ENCODE results near the gene BRD8. TPM values are rescaled to one million over a fixed set of nuclear protein-coding genes. Genes with fewer than 3 reads are reported as not detected.
"Not testable (repeated sequence)": the region's sequence is repeated elsewhere in the genome, so short reads cannot be mapped to it uniquely, and the experiment has no call there.

The BRD8 gene
- total RNA-seq, 1 experiment from 2014 or later: 92.1 TPM

DNA sequence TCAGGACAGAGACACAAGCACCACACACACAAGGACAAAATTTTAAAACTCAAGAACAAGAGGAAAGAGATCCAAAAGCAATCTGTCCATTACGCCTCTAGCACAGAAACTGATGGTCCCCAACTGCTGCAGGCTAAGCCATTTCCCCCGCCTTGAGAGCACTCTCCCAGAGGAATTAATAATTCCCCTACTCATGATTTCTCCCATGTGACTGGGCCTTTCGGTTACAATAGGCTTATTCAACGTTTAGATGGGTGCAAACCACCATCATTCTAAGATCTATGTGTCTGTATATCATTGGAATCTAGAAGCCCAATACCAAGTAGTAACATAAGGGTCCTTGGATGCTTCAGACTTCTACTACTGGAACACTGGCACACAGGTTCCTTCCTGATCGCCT, 18.8 kb downstream of the BRD8 start:
- no peak overlapping the region for H3K27ac ChIP-seq (ENCODE audit: low read length)
- no peak for DNase-seq (ENCODE audit: low read depth, low spot score)
- H3K36me3 ChIP-seq (ENCODE audit: control insufficient read depth, insufficient read depth, low read length): peaks cover 43% of the 10 kb centered on the region
- intact Hi-C loops (cut with micrococcal nuclease; ENCODE audit: unreplicated experiment): no loop called here
- CTCF ChIA-PET: no interaction called here
- ATAC-seq: no peak
- no peak for TF ChIP-seq POLR2AphosphoS5 (IDR thresholded peaks at IDR 0.05; ENCODE audit: low read depth, low read length)
- TF ChIP-seq, protein P1, sequence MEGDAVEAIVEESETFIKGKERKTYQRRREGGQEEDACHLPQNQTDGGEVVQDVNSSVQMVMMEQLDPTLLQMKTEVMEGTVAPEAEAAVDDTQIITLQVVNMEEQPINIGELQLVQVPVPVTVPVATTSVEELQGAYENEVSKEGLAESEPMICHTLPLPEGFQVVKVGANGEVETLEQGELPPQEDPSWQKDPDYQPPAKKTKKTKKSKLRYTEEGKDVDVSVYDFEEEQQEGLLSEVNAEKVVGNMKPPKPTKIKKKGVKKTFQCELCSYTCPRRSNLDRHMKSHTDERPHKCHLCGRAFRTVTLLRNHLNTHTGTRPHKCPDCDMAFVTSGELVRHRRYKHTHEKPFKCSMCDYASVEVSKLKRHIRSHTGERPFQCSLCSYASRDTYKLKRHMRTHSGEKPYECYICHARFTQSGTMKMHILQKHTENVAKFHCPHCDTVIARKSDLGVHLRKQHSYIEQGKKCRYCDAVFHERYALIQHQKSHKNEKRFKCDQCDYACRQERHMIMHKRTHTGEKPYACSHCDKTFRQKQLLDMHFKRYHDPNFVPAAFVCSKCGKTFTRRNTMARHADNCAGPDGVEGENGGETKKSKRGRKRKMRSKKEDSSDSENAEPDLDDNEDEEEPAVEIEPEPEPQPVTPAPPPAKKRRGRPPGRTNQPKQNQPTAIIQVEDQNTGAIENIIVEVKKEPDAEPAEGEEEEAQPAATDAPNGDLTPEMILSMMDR (IDR thresholded peaks at IDR 0.05): no peak
- TF ChIP-seq, protein P2, sequence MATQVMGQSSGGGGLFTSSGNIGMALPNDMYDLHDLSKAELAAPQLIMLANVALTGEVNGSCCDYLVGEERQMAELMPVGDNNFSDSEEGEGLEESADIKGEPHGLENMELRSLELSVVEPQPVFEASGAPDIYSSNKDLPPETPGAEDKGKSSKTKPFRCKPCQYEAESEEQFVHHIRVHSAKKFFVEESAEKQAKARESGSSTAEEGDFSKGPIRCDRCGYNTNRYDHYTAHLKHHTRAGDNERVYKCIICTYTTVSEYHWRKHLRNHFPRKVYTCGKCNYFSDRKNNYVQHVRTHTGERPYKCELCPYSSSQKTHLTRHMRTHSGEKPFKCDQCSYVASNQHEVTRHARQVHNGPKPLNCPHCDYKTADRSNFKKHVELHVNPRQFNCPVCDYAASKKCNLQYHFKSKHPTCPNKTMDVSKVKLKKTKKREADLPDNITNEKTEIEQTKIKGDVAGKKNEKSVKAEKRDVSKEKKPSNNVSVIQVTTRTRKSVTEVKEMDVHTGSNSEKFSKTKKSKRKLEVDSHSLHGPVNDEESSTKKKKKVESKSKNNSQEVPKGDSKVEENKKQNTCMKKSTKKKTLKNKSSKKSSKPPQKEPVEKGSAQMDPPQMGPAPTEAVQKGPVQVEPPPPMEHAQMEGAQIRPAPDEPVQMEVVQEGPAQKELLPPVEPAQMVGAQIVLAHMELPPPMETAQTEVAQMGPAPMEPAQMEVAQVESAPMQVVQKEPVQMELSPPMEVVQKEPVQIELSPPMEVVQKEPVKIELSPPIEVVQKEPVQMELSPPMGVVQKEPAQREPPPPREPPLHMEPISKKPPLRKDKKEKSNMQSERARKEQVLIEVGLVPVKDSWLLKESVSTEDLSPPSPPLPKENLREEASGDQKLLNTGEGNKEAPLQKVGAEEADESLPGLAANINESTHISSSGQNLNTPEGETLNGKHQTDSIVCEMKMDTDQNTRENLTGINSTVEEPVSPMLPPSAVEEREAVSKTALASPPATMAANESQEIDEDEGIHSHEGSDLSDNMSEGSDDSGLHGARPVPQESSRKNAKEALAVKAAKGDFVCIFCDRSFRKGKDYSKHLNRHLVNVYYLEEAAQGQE (IDR thresholded peaks at IDR 0.05; ENCODE audit: insufficient read depth in 1 of 2, low read depth in 2 of 2, low read length in 1 of 2): no peak
- no peak for TF ChIP-seq SIN3A (IDR thresholded peaks at IDR 0.05; ENCODE audit: borderline replicate concordance, insufficient read depth, low read depth, low read length)
- TF ChIP-seq TCF7L2 (IDR thresholded peaks at IDR 0.05; ENCODE audit: low read depth, low read length): no peak
- no peaks in the 10 kb centered on the region for H3K4me1 ChIP-seq (ENCODE audit: control insufficient read depth, insufficient read depth, low read length)
- no peak overlapping the region for H3K4me3 ChIP-seq (ENCODE audit: low read depth in 2 of 2, low read length in 2 of 2)
- in situ Hi-C loops (cut with HindIII; ENCODE audit: low pct_unique_long_range_greater_than_20kb, low sequenced_read_pairs): no loop called here
- no peaks in the 10 kb centered on the region for H3K27me3 ChIP-seq (ENCODE audit: control insufficient read depth, insufficient read depth, low read length)
- no TSS peak for BruUV-seq (replicated peaks)
- POLR2A ChIA-PET: no interaction called here
- H3K9me3 ChIP-seq (ENCODE audit: control insufficient read depth, insufficient read depth, low read depth, low read length): no peaks in the 10 kb centered on the region

DNA sequence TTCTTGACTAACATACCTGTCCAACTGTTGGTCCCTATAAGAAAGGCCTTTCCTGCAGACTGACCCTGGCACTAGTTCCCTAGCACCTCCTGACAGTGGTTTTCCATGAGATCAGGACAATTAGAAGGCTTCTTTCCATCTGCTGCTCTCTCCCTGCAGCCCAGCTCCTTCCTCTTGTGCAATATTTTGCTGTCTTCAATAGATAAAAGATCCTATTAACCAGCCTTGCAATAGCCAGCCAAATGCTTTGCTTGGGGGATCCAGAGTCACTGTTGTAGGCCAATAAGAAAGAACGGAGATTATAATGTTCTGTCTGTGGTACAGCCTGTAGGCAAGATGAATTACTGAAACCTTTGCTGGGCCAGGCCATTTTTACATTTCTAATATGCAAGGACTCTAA, 20.8 kb downstream of the BRD8 start:
- intact Hi-C loops (cut with micrococcal nuclease; ENCODE audit: unreplicated experiment): no loop called here
- Histone ChIP-seq H3K36me3 (ENCODE audit: control insufficient read depth, insufficient read depth, low read length) (peaks cover 29% of the 10 kb centered on the region), H3K4me3 (ENCODE audit: low read depth in 2 of 2, low read length in 2 of 2) (no peak overlapping the region), H3K9me3 (ENCODE audit: control insufficient read depth, insufficient read depth, low read depth, low read length) (no peaks in the 10 kb centered on the region), H3K27me3 (ENCODE audit: control insufficient read depth, insufficient read depth, low read length) (no peaks in the 10 kb centered on the region), H3K4me1 (ENCODE audit: control insufficient read depth, insufficient read depth, low read length) (no peaks in the 10 kb centered on the region), H3K27ac (ENCODE audit: low read length) (no peak overlapping the region)
- DNase-seq (ENCODE audit: low read depth, low spot score) (no peak), ATAC-seq (0 out of 2 replicates have a peak, but pooled peaks have one; percentile 25)
- ChIA-PET CTCF (no interaction called here), POLR2A (interaction anchor here (0.6 kb wide), 1 partner anchor 11 kb away, joined by 3 read pairs; no protein-coding TSS in a partner anchor)
- in situ Hi-C loops (cut with HindIII; ENCODE audit: low pct_unique_long_range_greater_than_20kb, low sequenced_read_pairs): no loop called here
- TF ChIP-seq, protein P2 (IDR thresholded peaks at IDR 0.05; ENCODE audit: insufficient read depth in 1 of 2, low read depth in 2 of 2, low read length in 1 of 2): no peak
- TF ChIP-seq SIN3A (IDR thresholded peaks at IDR 0.05; ENCODE audit: borderline replicate concordance, insufficient read depth, low read depth, low read length): no peak
- TF ChIP-seq, protein P1 (IDR thresholded peaks at IDR 0.05): no peak
- no TSS peak for BruUV-seq (replicated peaks)

DNA sequence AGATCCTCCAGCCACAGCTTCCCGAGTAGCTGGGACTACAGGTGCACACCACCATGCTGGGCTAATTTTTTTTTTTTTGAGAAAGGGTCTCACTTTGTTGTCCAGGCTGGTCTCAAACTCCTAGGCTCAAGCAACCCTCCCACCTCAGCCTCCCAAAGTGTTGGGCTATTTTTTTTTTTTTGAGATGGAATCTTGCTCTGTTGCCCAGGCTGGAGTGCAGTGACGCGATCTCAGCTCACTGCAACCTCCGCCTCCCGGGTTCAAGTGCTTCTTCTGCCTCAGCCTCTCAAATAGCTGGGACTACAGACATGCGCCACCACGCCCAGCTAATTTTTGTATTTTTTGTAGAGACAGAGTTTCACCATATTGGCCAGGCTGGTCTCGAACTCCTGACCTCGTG, 22.5 kb downstream of the BRD8 start:
- DNase-seq (ENCODE audit: low read depth, low spot score); H3K9me3 ChIP-seq (ENCODE audit: control insufficient read depth, insufficient read depth, low read depth, low read length); H3K4me3 ChIP-seq (ENCODE audit: low read depth in 2 of 2, low read length in 2 of 2); POLR2A ChIA-PET; ATAC-seq; BruUV-seq (replicated peaks); CTCF ChIA-PET; in situ Hi-C loops (cut with HindIII; ENCODE audit: low pct_unique_long_range_greater_than_20kb, low sequenced_read_pairs); H3K4me1 ChIP-seq (ENCODE audit: control insufficient read depth, insufficient read depth, low read length); intact Hi-C loops (cut with micrococcal nuclease; ENCODE audit: unreplicated experiment); H3K27ac ChIP-seq (ENCODE audit: low read length); H3K27me3 ChIP-seq (ENCODE audit: control insufficient read depth, insufficient read depth, low read length): not testable (repeated sequence)
- peaks cover 15% of the 10 kb centered on the region for H3K36me3 ChIP-seq (ENCODE audit: control insufficient read depth, insufficient read depth, low read length)

All from Panc1 (cell line).